HG03432 (cell line): ENCODE results near the gene GRK3.
"Not testable (repeated sequence)": the region's sequence is repeated elsewhere in the genome, so short reads cannot be mapped to it uniquely, and the experiment has no call there.

ENCODE experiments used
- ATAC-seq: cut with Tn5 transposase; IDR thresholded peaks from one replicate; pipeline ENCODE4 v1.9.1; 2021; ENCODE audit warnings: mild to moderate bottlenecking, moderate library complexity; ENCODE audit not compliant: unreplicated experiment

Gene GRK3

DNA sequence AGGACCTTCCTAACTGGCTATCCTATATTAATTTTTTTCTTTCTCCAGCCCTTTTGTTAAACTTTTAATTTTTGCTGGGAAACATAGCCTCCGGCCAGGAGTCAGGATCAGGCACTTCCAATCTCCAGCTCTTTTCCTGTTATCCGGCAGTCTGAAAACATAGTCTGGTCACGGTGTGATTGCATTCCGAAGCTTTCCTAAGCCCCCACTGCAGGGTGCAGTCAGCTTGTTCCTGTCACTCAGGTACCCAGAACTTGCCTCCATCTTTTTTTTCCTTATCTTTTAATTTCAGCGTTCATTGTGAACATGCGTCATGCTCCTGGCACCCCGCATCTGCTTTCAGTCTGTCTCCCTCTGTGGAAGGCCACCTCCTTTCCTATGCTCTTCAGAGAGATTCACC, 59.4 kb downstream of the GRK3 start:
- ATAC-seq = no peak

DNA sequence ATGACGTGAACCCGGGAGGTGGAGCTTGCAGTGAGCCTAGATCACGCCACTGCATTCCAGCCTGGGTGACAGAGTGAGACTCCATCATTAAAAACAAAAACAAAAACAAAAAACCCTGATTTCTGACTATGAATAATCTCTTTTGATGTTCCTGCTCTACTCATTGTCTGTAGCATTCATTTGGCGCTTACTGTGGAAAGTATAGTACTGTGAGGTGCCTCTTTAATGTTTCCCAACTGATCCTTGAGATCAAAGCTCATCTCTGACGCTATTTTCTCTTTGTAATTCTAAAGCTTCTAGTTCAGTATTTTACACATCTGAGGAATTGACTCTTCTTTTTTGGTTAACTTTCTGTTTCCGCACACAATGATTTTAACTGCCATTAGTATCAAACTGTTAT, 60.0 kb downstream of the GRK3 start:
- no peak for ATAC-seq

DNA sequence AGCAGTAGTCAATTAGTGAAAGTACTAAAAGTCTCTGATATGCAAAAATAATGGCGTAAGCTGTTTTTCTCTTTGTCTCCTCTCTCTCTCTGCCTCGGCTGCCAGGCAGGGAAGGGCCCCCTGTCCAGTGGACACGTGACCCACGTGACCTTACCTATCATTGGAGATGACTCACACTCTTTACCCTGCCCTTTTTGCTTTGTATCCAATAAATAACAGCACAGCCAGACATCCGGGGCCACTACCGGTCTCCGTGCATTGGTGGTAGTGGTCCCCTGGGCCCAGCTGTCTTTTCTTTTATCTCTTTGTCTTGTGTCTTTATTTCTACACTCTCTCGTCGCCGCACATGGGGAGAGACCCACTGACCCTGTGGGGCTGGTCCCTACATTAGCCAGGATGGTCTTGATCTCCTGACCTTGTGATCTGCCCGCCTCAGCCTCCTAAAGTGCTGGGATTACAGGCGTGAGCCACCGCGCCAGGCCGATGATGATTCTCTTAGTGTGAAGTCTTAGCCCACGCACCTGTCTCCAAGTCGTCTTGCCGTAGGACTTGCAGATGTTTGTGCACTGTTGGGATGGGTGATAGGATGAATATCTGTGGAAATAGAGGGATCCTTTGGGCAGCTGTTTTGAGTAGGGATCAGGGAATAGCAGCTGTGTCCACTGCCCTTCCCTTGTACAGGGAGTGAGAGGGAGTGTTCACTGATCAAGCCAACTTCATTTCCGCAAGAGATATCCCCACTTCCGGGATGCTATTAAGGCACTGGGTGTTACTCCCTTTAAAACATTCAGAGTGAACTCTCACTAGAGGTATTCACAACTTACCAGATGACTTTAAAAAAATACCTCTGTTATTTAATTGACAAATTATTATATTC, 61.5 kb downstream of the GRK3 start:
- not testable (repeated sequence) for ATAC-seq

DNA sequence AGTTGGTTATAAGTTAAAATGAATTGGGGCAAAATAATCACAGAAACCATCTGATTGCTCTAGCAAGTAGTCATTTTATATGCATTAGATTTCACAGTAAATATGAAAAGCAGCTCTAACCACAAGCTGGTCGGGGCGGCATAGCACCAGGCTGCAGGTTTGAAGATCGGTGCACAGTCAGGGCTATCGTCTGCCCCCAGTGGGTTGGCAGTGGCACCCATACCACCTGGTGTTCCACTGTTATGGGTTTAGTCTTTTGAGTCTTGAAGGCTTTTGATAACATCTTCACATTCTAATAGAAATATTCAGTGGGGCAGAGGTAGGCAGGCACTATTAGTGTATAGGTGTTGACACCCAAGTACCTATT, 62.1 kb downstream of the GRK3 start:
- no peak for ATAC-seq

DNA sequence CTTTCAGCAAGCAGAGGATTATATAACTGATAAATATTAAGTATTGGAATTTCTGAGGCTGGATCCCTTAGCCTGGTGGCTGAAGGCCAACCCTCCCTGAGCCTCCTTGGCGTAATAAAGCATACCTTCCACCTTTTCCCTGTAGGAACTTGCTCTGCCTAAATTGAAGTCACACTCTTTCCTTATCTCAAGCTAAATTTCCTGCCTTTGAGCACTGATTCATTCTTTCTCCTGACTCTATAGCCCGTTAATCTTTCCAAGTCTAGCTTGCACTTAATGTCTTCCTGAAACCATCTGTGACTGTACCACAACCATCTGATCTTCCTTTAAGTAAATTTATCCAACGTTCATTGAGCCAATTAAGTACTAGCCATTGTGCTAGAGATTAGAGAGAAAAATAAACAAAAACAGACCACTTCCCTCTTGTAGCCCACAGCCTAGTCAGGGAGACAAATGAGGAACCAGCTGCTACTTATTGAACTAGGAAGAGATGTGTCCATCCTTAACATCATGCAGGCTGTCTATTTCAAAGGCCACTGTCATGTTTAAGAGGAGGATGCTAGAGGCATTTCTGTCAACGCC, 62.9 kb downstream of the GRK3 start:
- no peak for ATAC-seq

DNA sequence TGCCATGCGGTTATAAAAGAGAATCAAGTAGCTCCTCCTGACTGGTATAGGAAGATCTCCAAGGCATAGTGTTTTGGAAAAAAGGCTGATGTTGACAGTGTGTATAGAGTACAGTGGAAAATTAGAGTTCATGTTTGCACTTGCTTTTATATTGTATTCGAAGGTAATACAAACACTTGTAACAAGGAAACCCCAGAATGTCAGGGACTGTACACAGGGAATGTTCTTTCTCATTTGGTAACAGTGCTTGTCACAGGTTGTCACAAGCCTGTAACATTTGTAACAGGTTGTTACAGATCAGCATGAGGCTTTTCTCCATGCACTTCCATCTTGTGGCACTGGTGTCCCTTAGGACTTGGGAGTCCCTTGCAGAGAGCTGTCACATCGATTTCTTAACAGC, 64.0 kb downstream of the GRK3 start:
- ATAC-seq = no peak

DNA sequence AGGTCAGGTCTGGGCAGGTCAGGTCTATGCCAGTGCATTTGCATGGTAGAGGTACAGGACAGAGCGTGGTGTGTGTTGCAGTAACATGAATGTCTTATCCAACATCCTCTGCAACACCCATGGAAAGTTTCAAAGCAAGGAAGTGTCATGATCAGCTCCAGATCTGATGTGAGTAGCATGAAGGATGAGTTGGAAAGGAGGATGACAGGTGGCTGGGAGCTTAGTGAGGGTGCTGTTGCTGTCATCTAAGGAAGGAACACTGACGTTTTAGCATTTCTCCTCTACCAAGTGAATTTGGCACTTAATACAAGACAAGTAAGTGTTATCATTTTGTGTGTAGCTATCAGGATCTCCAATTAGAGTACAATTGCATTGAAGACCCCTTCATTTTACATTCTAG, 65.1 kb downstream of the GRK3 start:
- ATAC-seq = no peak

DNA sequence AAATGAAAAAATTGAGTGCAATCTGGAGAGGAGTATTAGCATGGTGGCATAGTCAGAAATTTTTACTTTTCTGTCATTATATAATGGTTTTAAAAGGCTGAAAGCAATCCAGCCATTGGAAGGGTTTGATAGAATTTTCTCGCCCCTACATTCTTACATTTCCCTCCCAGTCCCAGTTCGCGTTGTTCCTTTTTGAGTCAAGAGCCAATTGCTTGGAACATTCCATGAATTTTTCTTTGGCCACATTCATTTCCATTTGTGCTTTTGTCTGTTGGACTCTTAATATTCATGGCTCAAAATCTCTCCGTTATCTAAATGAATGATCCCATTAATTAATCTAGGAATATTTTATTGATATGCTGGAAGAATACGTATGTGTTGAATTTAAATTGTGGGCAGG, 66.0 kb downstream of the GRK3 start:
- no peak for ATAC-seq

DNA sequence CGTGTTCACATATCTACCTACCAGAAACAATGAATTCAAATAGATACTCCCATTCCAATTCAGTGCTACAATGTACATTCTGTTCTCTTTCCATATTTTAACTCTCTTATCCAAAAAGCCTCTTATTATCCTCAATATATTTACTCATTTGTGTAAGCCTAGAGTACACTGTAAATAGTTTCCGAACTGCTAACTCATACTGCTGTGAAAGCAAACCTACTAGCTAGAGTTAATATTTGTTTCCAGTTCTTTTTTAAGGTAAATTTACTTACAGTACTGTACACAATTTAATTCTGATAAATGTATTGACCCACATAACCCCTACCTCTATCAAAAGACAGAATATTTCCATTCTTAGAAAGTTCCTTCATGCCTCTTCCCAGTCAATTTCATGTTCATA, 71.8 kb downstream of the GRK3 start:
- no peak for ATAC-seq

DNA sequence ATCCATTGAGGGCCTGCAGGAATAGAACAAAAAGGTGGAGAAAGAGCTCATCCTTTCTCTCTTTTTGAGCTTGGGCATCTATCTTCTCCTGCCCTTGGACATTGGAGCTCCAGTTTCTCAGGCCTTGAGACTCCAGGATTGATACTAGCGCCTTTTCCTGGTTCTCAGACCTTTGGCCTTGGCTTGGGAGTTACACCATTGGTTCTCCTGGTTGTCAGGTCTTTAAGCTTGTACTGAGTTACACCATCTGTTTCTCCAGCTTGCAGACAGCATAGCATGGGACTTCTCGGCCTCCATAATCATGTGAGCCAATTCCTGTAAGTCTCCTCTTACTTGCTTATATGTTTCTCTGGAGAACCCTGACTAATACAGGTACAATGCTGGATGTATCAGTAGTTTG, 72.6 kb downstream of the GRK3 start:
- ATAC-seq = no peak

DNA sequence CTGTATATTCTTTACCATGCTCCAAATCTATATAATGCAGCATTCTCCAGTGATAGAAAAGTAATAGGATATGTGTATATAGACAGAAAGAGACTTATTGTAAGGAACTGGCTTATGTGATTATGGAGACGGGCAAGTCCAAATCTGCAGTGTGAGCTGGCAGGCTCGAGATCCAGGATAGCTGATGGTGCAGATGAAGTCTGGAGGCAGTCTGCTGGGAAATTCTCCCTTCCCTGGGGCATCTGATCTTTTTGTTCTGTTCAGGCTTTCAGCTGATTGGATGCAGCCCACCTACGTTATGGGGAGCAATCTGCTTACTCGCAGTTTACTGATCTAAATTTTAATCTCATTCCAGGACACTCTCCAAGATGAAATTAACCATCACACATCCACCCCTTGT, 73.2 kb downstream of the GRK3 start:
- no peak for ATAC-seq

DNA sequence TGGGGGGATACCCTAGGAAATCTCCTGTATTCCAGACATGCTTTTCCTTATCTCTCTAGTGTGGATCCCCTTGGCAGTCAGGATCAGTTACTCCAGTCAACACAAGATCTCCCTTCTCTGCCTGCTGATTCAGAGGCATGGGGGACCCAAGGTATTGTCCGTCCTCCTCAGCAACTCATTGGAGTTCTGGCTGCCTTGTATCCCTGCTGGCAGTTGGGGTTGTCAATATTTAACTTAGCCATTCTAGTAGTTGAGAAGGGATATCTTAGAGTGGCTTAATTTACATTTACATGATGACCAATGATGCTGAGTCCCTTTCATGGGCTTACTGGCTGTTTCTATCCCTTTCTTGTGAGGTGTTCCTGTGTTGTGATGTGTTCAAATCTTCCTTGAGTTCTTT, 74.2 kb downstream of the GRK3 start:
- no peak for ATAC-seq

DNA sequence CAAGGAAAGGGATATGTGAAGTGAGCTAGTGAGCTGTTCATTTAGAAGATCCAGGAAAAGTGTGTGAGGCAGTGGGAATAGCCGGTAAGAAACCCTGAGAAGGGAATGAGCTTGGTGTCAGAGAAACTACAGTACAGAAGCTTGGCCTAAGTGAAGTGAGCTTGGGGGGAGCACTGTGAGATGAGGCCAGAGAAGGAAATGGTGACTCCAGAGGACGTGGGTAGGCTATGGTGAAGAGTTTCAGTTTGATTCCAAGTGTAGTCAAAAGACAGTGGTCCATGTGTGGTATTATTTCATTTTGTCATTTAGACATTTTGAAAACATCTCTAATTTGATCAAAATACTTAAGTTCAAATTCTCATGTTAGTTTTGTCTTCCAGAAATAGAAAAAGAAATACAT, 77.2 kb downstream of the GRK3 start:
- ATAC-seq = no peak

DNA sequence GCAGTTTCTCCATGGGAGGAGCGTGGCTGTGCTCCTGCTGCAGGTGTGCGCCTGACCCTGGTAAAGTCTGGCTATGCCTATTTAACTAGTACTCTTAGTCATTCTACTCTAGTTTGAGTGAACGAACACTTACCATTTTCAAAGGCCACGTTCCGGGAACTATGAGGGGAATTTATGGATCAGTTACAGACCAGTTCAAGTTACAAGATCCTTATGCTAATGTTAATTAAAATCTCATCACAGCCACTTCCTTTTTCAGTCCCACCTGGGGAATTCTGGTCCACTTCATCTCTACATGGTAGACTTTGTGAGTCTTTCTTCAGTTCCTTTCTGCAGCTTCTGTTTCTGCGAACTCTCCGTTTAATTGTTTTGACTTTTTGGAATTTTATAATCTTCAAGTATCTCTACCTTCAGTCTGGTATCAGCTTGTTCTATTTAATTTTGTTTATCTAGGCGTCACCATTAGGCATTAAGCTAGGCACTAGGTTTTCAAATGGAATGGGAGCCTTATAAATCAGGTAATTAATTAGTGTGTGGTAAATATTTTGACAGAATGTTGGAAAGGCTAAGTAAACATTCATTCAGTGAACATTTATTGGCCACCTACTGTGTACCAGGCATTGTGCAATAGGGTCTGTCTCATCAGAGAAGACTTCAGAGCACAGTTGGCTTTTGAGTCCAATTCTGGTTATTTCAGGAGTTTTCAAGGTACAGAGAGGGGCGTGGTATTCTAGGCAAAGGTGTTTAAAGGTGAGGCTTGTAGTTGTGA, 78.9 kb downstream of the GRK3 start:
- ATAC-seq = no peak

DNA sequence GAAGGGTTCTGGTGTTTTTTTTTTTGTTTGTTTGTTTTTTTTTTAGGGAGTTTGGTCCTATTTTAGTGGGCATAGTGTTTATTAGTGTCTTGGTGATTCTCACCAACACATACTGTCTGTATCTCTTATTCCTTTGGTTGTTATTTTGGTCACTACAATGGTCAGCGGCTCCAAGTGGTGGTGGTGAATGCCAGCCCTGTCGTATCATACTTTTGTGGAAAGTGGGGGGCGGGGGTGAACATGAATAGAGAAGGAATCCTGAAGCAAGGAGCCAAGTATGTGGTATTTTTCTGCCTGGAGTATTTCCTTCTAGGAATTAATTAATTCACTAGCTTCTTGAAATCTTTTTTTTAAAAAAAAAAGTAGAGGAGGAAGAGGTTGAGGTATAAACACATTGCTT, 79.6 kb downstream of the GRK3 start:
- ATAC-seq = no peak

DNA sequence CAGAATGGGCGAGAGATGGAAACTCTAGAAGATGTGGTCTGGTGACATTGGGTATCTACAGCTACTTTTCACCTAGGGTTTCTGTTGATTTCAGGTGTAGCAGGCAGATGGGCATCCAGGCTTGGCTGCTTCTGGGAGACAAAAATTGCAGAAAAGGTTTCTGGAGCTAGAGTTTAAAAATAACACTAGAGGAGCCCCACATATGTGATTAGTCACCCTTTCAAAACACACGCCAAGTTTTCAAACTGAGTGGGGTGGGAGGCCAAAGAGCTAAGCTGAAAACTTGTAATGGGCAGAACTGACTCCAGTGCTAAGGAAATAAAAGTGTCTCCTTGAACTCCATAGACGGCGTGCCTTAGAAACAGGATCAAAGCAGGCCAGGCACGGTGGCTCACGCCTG, 80.8 kb downstream of the GRK3 start:
- ATAC-seq = no peak

DNA sequence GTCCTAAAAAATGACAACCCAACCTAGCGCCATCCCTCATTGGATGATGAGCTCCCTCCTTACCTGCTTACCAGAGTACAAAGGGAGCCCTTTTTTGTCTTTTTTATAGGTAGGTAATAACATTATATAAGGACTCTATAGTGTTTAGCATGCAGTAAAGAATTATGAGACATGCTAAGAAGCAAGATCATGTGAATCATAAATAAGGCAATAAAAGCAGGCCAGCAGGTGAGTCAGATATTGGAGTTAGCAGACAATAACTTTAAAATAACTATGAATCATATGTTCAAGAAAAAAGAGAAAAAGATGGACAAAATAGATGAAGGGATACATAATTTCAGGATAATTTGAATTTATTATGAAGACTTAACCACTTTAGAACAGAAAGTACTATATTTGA, 81.5 kb downstream of the GRK3 start:
- no peak for ATAC-seq

DNA sequence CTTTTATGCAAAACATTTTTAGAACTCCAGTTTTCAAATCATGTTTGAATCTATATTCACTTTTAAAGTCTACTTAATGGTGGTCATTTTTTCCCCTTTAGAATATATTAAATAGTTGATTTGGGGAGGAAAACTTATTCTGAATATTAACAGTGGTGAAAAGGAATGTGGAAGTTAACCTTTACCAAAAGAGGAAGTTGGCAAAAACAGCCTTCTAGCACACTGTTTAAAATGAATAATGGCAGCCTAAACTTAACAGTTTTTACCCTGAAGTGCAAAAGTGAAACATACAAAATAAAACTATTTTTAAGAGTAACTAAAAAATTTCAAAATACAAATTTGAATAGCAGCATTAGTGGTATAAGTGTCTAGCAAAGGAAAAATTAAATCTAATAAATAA, 86.4 kb downstream of the GRK3 start:
- no peak for ATAC-seq

DNA sequence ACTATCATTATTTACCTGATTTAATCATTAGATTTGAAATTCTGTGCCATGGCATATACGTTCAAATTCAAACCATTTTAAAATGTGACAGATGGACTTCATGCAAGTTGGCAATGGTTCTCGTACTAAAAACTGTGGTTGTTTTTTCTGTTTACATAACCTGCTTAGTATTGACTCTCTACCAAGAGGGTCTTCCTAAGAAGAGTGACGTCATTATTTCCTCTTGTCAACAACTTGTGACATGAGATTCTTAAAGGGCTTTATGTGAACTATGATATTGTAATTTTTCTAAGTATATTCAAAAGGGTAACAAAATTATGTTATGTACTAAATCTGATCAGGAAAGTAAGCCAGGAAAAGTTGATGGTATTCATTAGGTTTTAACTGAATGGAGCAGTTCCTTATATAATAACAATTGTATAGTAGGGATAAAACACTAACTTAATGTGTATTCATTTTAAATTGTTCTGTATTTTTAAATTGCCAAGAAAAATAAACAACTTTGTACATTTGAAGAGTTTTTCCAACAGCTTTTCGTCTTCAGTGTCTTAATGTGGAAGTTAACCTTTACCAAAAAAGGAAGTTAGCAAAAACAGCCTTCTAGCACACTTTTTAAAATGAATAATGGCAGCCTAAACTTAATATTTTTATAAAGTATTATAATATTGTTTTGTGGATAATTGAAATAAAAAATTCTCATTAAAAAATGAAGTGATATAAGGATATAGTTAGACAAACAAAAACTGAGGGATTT, 87.0 kb downstream of the GRK3 start:
- no peak for ATAC-seq

DNA sequence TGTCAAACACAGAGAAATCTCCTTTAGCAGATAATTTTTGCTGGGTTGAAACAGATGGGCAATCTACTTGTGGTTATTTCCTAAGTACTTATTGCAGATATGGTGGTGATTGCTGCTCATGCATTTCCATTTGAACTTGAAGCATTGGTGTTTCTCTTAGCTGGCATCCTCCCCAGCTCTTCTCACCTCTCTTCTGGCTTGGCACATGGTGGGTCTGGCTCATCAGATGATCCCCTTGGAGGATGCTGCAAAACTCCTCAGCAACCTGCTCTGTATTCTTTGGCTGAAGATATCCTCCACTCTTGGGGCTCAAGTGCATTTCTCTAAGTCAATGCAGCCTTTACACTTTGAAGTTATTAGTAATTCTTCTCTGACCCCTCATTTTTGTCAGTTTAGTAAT, 90.2 kb downstream of the GRK3 start:
- no peak for ATAC-seq

DNA sequence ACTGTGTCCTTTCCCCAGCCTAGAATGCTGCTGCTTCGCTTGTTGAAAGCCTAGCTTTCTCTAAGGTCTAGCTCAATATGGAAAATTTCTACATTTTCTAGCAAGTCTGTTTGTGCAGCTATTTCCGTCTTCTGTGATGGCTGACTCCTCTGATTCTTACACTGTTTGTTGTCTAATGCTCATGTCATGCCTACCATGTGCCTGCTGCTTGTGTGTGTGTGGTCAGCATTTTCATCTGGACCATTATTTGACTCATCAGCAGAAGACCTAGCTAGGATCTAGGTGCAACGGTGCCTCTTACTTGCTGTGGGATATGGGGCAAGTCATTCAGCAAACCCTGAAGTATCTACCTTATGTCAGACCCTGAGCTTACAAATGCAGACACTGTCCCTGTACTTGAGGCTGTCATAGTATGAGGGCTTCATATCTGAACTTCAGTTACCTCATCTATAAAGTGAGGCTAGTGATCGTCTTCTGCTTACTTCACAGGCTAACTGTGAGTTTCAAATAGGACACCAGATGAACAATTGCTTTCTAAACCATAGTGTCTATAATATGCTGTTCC, 91.0 kb downstream of the GRK3 start:
- no peak for ATAC-seq
